ENCODE results near the gene KIF13A. TPM values are rescaled to one million over a fixed set of nuclear protein-coding genes. Genes with fewer than 3 reads are reported as not detected.

KIF13A gene
- total and polyA plus RNA-seq, 10 of the 15 experiments (the other 5 are each of a cell fraction or from before 2014, with no cell fraction given), result 0.02 to 0.26 (median 0.13) TPM; not detected in 2

DNA sequence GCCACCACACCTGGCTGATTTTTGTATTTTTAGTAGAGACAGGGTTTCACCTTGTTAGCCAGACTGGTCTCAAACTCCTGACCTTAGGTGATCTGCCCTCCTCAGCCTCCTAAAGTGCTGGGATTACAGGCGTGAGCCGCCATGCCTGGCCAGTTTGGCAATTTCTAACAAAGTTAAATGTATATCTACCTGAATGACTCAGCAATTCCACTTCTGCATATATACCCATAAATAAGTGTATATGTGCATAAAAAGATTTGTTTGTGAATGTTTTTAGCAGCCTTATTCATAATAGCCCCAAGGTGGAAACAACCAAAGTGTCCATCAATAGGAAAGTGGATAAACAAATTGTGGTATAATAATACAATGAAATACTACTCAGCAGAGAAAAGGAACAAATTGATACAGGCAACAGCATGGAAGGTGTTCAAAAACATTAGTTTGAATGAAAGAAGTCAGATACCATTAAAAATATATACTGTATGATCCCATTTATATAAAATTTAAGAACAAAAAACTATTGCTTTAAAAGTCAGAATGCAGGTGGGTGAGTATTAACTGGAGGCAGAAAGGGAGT is 44.3 kb upstream of the KIF13A start:
- FAIRE-seq (no peak), ATAC-seq (no peak), DNase-seq (ENCODE audit: low read depth, low spot score) (no peak)
- in situ Hi-C loops (cut with MboI), result no loop called here
- Histone ChIP-seq H3K27ac (ENCODE audit: control insufficient read depth, insufficient read depth) (no peak overlapping the region), H3K9ac (ENCODE audit: control insufficient read depth, insufficient read depth, low read length) (no peak overlapping the region), H3K4me3 (no peak overlapping the region), H3K4me2 (ENCODE audit: control insufficient read depth, insufficient read depth) (no peak overlapping the region), H3K4me1 (ENCODE audit: control insufficient read depth, insufficient read depth, low read length) (no peaks in the 10 kb centered on the region), H3K9me3 (replicated peaks; ENCODE audit: control insufficient read depth, insufficient read depth, low read length) (no peaks in the 10 kb centered on the region), H3K36me3 (ENCODE audit: control insufficient read depth in 2 of 2, insufficient read depth in 2 of 2, low read length in 1 of 2) (no peaks in the 10 kb centered on the region), H3K79me2 (ENCODE audit: control insufficient read depth, insufficient read depth, low read length) (no peaks in the 10 kb centered on the region), H2AFZ (ENCODE audit: control insufficient read depth, low read depth, low read length) (no peak overlapping the region), H3K27me3 (replicated peaks in 1 of 2; ENCODE audit: control insufficient read depth in 2 of 2, insufficient read depth in 2 of 2, low read length in 1 of 2) (no peaks in the 10 kb centered on the region; a peak in 1 of 4 replicates), H4K20me1 (ENCODE audit: control insufficient read depth, insufficient read depth) (no peaks in the 10 kb centered on the region)
- CTCF ChIA-PET, result no interaction called here
- RAD21 ChIA-PET (ENCODE audit: unreplicated experiment), result no interaction called here
- POLR2A ChIA-PET, result no interaction called here
- no TSS peak for BruUV-seq (replicated peaks)
- TF ChIP-seq BHLHE40 (IDR thresholded peaks at IDR 0.05; ENCODE audit: borderline replicate concordance in 1 of 2, low read depth in 2 of 2, low read length in 1 of 2), result no peak
- TF ChIP-seq, protein P1, sequence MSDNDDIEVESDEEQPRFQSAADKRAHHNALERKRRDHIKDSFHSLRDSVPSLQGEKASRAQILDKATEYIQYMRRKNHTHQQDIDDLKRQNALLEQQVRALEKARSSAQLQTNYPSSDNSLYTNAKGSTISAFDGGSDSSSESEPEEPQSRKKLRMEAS (IDR thresholded peaks at IDR 0.05; ENCODE audit: low read depth, low read length), result no peak
- TF ChIP-seq, protein P2, sequence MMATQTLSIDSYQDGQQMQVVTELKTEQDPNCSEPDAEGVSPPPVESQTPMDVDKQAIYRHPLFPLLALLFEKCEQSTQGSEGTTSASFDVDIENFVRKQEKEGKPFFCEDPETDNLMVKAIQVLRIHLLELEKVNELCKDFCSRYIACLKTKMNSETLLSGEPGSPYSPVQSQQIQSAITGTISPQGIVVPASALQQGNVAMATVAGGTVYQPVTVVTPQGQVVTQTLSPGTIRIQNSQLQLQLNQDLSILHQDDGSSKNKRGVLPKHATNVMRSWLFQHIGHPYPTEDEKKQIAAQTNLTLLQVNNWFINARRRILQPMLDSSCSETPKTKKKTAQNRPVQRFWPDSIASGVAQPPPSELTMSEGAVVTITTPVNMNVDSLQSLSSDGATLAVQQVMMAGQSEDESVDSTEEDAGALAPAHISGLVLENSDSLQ (IDR thresholded peaks at IDR 0.05), result no peak
- 0 out of 2 replicates have a peak, but pooled peaks have one; percentile 9 for TF ChIP-seq MEF2A (IDR thresholded peaks at IDR 0.05; ENCODE audit: insufficient read depth, low read depth, low read length)
- intact Hi-C loops (cut with micrococcal nuclease; ENCODE audit: unreplicated experiment), result no loop called here
- 3% methylated on average over 2 of the region's 2 CpGs for WGBS (ENCODE audit: insufficient coverage, insufficient replicate concordance, low lambda C conversion rate, missing lambda C conversion rate)
- SMC1A ChIA-PET (ENCODE audit: uncharacterized antibody, unreplicated experiment), result no interaction called here

DNA sequence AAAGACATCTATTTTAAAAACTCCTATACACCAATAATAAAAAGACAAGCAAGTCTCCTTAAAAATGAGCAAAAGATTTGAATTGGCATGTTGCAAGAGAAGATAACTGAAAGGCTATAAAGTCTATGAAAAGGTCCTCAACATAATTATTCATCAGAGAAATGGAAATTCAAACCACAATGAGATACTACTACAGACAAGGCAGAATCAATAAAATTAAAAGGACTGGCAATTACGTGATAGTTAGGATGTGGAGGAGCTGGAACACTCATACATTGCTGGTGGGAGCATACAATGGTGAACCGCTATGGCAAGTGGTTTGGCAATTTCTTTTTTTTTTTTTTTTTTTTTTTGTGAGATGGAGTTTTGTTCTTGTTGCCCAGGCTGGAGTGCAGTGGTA is 43.8 kb upstream of the KIF13A start:
- H3K4me2 ChIP-seq (ENCODE audit: control insufficient read depth, insufficient read depth), result no peak overlapping the region
- H3K9me3 ChIP-seq (replicated peaks; ENCODE audit: control insufficient read depth, insufficient read depth, low read length), result no peaks in the 10 kb centered on the region
- H4K20me1 ChIP-seq (ENCODE audit: control insufficient read depth, insufficient read depth), result no peaks in the 10 kb centered on the region
- no peaks in the 10 kb centered on the region for H3K4me1 ChIP-seq (ENCODE audit: control insufficient read depth, insufficient read depth, low read length)
- no peak for ATAC-seq
- ChIA-PET SMC1A (ENCODE audit: uncharacterized antibody, unreplicated experiment) (no interaction called here), RAD21 (ENCODE audit: unreplicated experiment) (no interaction called here), POLR2A (no interaction called here), CTCF (no interaction called here)
- intact Hi-C loops (cut with micrococcal nuclease; ENCODE audit: unreplicated experiment), result no loop called here
- no TSS peak for BruUV-seq (replicated peaks)
- H2AFZ ChIP-seq (ENCODE audit: control insufficient read depth, low read depth, low read length), result no peak overlapping the region
- H3K27me3 ChIP-seq (replicated peaks in 1 of 2; ENCODE audit: control insufficient read depth in 2 of 2, insufficient read depth in 2 of 2, low read length in 1 of 2), result no peaks in the 10 kb centered on the region
- WGBS (ENCODE audit: insufficient coverage, insufficient replicate concordance, low lambda C conversion rate, missing lambda C conversion rate), result 67% methylated on average over 2 of the region's 2 CpGs
- no peak for FAIRE-seq
- H3K4me3 ChIP-seq, result no peak overlapping the region
- H3K9ac ChIP-seq (ENCODE audit: control insufficient read depth, insufficient read depth, low read length), result no peak overlapping the region
- in situ Hi-C loops (cut with MboI), result no loop called here
- no peak overlapping the region for H3K27ac ChIP-seq (ENCODE audit: control insufficient read depth, insufficient read depth)
- DNase-seq (ENCODE audit: low read depth, low spot score), result no peak
- H3K36me3 ChIP-seq (ENCODE audit: control insufficient read depth in 2 of 2, insufficient read depth in 2 of 2, low read length in 1 of 2), result no peaks in the 10 kb centered on the region
- H3K79me2 ChIP-seq (ENCODE audit: control insufficient read depth, insufficient read depth, low read length), result no peaks in the 10 kb centered on the region
- TF ChIP-seq, protein P3, sequence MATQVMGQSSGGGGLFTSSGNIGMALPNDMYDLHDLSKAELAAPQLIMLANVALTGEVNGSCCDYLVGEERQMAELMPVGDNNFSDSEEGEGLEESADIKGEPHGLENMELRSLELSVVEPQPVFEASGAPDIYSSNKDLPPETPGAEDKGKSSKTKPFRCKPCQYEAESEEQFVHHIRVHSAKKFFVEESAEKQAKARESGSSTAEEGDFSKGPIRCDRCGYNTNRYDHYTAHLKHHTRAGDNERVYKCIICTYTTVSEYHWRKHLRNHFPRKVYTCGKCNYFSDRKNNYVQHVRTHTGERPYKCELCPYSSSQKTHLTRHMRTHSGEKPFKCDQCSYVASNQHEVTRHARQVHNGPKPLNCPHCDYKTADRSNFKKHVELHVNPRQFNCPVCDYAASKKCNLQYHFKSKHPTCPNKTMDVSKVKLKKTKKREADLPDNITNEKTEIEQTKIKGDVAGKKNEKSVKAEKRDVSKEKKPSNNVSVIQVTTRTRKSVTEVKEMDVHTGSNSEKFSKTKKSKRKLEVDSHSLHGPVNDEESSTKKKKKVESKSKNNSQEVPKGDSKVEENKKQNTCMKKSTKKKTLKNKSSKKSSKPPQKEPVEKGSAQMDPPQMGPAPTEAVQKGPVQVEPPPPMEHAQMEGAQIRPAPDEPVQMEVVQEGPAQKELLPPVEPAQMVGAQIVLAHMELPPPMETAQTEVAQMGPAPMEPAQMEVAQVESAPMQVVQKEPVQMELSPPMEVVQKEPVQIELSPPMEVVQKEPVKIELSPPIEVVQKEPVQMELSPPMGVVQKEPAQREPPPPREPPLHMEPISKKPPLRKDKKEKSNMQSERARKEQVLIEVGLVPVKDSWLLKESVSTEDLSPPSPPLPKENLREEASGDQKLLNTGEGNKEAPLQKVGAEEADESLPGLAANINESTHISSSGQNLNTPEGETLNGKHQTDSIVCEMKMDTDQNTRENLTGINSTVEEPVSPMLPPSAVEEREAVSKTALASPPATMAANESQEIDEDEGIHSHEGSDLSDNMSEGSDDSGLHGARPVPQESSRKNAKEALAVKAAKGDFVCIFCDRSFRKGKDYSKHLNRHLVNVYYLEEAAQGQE (IDR thresholded peaks at IDR 0.05; ENCODE audit: low read depth, low read length), result no peak
- TF ChIP-seq BMI1 (IDR thresholded peaks at IDR 0.05; ENCODE audit: borderline replicate concordance), result no peak
- TF ChIP-seq TCF12 (IDR thresholded peaks at IDR 0.05; ENCODE audit: low read depth, low read length), result no peak
- TF ChIP-seq PML (IDR thresholded peaks at IDR 0.05; ENCODE audit: low read length), result no peak
- TF ChIP-seq, protein P4, sequence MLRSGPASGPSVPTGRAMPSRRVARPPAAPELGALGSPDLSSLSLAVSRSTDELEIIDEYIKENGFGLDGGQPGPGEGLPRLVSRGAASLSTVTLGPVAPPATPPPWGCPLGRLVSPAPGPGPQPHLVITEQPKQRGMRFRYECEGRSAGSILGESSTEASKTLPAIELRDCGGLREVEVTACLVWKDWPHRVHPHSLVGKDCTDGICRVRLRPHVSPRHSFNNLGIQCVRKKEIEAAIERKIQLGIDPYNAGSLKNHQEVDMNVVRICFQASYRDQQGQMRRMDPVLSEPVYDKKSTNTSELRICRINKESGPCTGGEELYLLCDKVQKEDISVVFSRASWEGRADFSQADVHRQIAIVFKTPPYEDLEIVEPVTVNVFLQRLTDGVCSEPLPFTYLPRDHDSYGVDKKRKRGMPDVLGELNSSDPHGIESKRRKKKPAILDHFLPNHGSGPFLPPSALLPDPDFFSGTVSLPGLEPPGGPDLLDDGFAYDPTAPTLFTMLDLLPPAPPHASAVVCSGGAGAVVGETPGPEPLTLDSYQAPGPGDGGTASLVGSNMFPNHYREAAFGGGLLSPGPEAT (IDR thresholded peaks at IDR 0.05; ENCODE audit: low read depth), result no peak
- TF ChIP-seq ZNF24 (IDR thresholded peaks at IDR 0.05), result no peak
- no peak for TF ChIP-seq RAD51 (IDR thresholded peaks at IDR 0.05)
- TF ChIP-seq POLR2AphosphoS5 (IDR thresholded peaks at IDR 0.05; ENCODE audit: low read length), result no peak

Data from GM12878 (cell line).